Measurements from ENCODE around the gene PRR30. TPM values are rescaled to one million over a fixed set of nuclear protein-coding genes. Genes with fewer than 3 reads are reported as not detected.

Gene PRR30
- total RNA-seq, 2 experiments from 2014 or later: not detected

DNA sequence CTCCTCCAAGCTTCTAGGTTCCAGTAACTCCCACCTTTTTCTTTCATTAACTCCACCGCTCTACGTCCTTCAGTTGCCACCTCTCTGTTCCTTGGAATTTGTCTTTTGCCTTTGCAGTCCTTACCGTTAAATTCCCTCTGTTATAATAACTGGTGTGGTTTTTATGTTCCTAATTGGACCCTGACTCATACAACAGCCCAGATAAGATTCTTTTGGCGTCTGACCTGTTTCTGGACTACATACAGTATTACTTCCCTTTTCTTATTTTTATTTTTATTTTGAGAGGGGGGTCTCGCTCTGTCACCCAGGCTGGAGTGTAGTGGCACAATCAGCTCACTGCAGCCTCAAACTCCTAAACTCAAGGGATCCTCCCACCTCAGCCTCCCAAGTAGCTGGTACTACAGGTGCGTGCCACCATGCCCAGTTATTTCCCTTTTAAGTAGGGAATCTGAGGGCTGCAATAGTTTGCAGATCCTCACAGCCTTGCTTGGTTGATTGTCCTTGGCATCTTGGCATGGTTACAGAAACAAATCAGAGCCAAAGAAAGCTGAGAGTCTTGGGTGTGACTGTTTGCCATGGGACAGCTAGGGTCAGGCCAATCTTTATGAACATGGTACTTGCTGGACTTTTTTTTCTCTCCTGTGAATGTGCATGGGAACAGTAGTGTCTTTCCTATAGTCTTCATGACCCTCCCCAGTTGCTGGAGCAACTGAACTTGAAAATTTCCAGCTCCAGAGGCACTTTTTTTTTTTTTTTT, 31.5 kb upstream of the PRR30 start:
- no peak for ATAC-seq
- Mint-ChIP-seq H3K4me1 (peaks cover 2% of the 10 kb centered on the region), H3K27ac (no peak overlapping the region), H3K4me3 (no peak overlapping the region), H3K9me3 (ENCODE audit: low read depth) (no peaks in the 10 kb centered on the region), H3K36me3 (no peaks in the 10 kb centered on the region), H3K27me3 (peaks cover 16% of the 10 kb centered on the region)
- DNase-seq: no peak
- CTCF ChIA-PET: interaction anchor here (1.1 to 2.6 kb wide), 17 partner anchors 14 to 300 kb away, joined by 3 to 24 read pairs (median 5); partner anchors contain the start of genes ABHD1, ATRAID, PREB and PRR30

DNA sequence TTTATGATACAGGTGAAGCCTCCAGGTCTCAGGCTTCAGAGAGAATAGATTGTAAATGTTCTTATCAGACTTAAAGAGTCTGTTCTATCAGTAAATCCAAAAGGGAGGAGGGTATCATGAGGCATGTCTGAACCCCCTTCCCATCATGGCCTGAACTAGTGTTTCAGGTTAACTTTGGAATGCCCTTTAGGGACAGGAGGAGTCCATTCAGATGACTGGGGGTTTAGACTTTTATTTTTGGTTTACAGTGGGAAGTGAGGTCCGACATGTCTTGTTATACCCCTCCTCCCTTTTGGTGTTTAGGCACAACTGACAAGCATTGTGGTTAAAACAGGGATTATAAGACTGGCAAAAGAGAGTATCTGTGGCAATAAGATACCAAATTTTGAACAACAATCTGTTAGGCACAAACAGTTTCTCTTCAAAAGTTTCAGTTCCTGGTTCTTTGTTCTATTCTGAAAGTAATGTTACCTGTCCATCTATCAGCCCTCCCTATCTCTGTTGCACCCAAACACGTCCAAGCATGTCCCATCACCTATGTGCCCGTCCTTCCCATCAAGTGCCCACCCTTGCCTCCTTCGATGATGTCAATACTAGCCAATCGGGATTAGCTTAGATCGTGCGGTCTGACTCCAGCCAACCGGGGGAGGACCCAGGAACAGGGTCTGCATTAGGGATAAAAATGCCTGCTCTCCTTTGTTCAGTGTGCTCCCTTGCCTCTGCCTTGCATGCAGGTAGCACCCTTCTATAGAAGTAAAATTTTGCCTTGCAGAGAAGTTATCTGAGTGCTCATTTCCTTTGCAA, 26.0 kb upstream of the PRR30 start:
- Mint-ChIP-seq H3K4me1 (peaks cover 3% of the 10 kb centered on the region), H3K9me3 (ENCODE audit: low read depth) (no peaks in the 10 kb centered on the region), H3K4me3 (no peak overlapping the region), H3K36me3 (no peaks in the 10 kb centered on the region), H3K27ac (no peak overlapping the region), H3K27me3 (peaks cover 5% of the 10 kb centered on the region)
- no peak for ATAC-seq
- no peak for DNase-seq
- CTCF ChIA-PET: no interaction called here

DNA sequence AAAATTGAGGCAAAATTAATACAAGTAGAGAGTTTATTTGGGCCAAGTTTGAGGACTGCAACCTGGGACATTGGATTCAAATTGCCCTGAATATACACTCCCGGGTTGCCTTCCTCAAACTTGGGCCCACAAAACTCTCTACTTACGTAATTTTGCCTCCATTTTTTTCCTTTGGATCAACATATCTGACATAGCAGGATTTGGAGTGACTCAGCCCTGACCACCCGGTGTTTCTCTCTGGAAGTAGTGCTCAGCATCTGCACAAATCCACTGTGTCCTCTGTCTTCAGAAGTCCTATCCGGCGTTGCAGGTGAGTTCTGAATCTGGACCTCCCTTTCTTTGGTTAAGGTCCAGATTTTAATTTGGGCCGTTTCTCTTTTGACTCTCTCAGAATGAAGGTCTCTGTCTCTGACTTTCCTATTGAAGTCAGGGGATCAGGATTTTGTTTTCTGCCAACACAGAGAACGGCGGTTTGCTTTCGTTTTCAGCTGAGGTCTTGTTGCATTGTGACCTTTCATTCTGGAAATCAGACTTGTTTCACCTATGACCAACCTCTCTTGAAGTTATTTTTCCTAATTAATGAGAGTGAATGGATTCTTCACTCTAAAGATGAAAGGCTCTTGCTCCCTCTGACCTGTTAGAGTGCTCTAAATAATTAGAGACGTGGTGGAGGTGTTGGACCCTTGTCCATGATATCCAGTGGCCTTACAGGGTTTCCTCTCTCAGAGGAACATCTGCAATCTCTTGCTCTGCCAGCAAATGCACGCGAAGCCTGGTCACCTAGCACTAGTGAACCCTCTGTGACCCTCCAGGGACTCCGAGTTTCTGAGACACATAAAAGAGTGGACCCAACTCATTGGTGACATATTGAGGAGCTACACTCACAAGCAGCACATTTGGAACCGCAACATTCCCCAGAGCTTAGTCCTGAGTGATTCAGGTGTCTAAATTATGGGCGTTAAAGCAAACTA, 23.2 kb upstream of the PRR30 start:
- no peak for DNase-seq
- Mint-ChIP-seq H3K27ac (no peak overlapping the region), H3K36me3 (no peaks in the 10 kb centered on the region)

DNA sequence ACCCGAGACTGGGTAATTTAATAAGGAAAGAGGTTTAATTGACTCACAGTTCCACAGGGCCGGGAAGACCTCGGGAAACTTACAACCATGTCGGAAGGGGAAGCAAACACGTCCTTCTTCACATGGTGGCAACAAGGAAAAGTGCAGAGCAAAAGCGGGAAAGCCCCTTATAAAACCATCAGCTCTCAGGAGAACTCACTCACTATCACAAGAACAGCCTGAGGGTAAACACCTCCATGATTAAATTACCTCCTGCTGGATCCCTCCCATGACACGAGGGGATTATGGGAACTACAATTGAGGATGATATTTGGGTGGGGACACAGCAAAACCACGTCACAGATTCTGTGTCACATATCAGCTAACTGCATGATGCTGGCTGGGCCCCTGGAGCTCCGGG, 21.0 kb upstream of the PRR30 start:
- Mint-ChIP-seq H3K9me3 (ENCODE audit: low read depth) (no peaks in the 10 kb centered on the region), H3K36me3 (no peaks in the 10 kb centered on the region), H3K4me1 (peaks cover 3% of the 10 kb centered on the region), H3K27ac (no peak overlapping the region), H3K27me3 (peaks cover 3% of the 10 kb centered on the region), H3K4me3 (no peak overlapping the region)
- no peak for ATAC-seq
- CTCF ChIA-PET: no interaction called here
- DNase-seq: no peak

More for the DNA sequence above, 23.2 kb upstream of the PRR30 start:
- no peak for ATAC-seq
- CTCF ChIA-PET: interaction anchor here (0.7 to 1.5 kb wide), 4 partner anchors 7 to 1090 kb away, joined by 3 to 6 read pairs (median 3); no protein-coding TSS in a partner anchor
- no peak overlapping the region for H3K4me3 Mint-ChIP-seq
- peaks cover 3% of the 10 kb centered on the region for H3K27me3 Mint-ChIP-seq
- H3K4me1 Mint-ChIP-seq: peaks cover 3% of the 10 kb centered on the region
- H3K9me3 Mint-ChIP-seq (ENCODE audit: low read depth): no peaks in the 10 kb centered on the region

DNA sequence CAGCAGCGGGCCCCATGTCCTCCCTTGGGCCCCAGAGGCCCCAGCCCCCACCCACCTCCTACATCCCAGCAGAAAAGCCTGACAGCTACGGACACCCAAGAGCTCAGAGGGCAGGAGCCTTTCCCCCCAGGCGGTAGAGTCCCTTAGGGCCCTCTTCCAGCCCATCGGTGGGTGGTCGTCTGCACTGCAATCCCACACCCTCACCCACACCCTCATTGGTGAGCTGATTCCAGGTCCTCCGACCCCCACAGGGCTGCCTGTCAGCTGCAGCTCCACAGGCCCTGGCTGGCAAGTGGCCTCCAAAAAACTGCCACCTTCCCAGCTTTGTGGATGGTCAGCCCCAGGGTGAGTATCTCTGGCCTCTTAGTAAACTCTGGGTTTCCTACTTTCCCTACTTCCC, 20.1 kb upstream of the PRR30 start:
- DNase-seq: no peak
- H3K4me3 Mint-ChIP-seq: no peak overlapping the region
- H3K9me3 Mint-ChIP-seq (ENCODE audit: low read depth): no peaks in the 10 kb centered on the region
- CTCF ChIA-PET: interaction anchor here (1.6 to 4.1 kb wide), 2 partner anchors 10 to 144 kb away, joined by 4 to 12 read pairs; no protein-coding TSS in a partner anchor
- H3K27me3 Mint-ChIP-seq: peaks cover 3% of the 10 kb centered on the region
- H3K27ac Mint-ChIP-seq: no peak overlapping the region
- no peak for ATAC-seq
- peaks cover 3% of the 10 kb centered on the region for H3K4me1 Mint-ChIP-seq
- no peaks in the 10 kb centered on the region for H3K36me3 Mint-ChIP-seq

DNA sequence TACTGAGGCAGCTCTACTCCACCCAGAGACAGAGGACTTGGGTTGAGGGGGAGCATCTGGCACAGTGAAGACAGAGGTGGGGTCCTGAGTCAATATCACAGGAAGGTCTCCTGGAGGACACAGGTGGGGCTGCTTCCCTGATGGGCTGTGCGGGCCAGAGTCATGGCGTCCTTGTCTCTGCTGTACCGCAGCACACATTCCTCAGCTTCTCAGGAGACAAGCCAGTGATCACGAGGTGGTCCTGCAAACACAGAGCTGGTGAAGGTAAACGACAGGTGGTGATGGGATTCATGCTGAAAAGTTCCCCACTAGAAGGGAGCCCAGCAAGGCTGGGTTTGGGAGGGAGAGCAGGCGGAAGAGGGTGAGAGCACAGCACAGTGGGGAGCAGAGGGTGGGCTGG, 19.3 kb upstream of the PRR30 start:
- H3K36me3 Mint-ChIP-seq: no peaks in the 10 kb centered on the region
- no peak overlapping the region for H3K4me3 Mint-ChIP-seq
- no peaks in the 10 kb centered on the region for H3K9me3 Mint-ChIP-seq (ENCODE audit: low read depth)
- H3K4me1 Mint-ChIP-seq: peaks cover 3% of the 10 kb centered on the region
- ATAC-seq (no peak), DNase-seq (no peak)
- CTCF ChIA-PET: interaction anchor here (1.0 to 4.1 kb wide), 3 partner anchors 11 to 145 kb away, joined by 3 to 12 read pairs (median 4); no protein-coding TSS in a partner anchor
- H3K27ac Mint-ChIP-seq: no peak overlapping the region
- peaks cover 3% of the 10 kb centered on the region for H3K27me3 Mint-ChIP-seq

DNA sequence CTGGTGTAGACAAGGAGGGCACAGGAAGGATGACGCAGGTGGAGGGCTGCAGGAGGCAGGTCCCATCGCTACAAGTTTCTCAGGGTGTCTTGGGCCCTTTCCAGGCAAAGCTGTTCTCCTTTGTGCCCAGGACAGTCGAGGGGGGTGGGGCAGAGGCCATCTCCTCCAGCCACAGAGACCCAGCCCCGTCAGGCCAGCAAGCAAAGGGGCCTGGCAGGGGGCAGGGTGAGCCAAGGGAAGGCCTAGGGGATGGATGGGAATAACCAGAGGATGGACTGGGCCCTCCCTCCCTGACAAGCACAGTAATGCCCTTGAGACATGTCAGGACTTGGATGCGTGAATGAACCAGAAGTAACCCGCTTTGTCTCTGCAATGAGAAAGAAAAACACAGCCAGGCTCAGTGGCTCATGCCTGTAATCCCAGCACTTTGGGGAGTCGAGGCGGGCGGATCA, 15.9 kb upstream of the PRR30 start:
- DNase-seq (no peak), ATAC-seq (no peak)
- Mint-ChIP-seq H3K36me3 (no peaks in the 10 kb centered on the region), H3K4me1 (no peaks in the 10 kb centered on the region), H3K4me3 (no peak overlapping the region), H3K9me3 (ENCODE audit: low read depth) (no peaks in the 10 kb centered on the region), H3K27me3 (peaks cover 3% of the 10 kb centered on the region), H3K27ac (no peak overlapping the region)
- CTCF ChIA-PET: no interaction called here

DNA sequence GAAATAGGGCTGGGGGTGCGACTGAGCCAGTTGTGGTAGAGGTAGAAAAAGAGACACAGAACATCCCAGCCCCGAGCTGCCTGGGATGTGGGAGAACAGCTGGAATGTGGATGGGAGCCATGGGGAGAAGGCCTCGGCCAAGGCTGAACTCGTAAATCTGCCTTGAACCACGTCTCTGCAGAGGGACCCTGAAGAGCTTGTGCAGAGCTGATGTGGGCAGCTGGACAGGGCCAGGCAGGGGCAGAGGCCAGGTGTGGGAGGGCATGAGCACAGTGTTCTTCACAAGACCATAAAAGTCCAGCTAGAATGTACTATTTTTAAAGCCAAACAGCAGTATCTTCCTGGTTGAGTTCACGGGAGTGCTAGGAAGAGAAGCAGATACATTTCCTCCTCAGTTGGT, 15.3 kb upstream of the PRR30 start:
- peaks cover 3% of the 10 kb centered on the region for H3K27me3 Mint-ChIP-seq
- H3K4me3 Mint-ChIP-seq: no peak overlapping the region
- CTCF ChIA-PET: no interaction called here
- no peaks in the 10 kb centered on the region for H3K36me3 Mint-ChIP-seq
- H3K9me3 Mint-ChIP-seq (ENCODE audit: low read depth): no peaks in the 10 kb centered on the region
- H3K27ac Mint-ChIP-seq: no peak overlapping the region
- DNase-seq (no peak), ATAC-seq (no peak)
- H3K4me1 Mint-ChIP-seq: no peaks in the 10 kb centered on the region

DNA sequence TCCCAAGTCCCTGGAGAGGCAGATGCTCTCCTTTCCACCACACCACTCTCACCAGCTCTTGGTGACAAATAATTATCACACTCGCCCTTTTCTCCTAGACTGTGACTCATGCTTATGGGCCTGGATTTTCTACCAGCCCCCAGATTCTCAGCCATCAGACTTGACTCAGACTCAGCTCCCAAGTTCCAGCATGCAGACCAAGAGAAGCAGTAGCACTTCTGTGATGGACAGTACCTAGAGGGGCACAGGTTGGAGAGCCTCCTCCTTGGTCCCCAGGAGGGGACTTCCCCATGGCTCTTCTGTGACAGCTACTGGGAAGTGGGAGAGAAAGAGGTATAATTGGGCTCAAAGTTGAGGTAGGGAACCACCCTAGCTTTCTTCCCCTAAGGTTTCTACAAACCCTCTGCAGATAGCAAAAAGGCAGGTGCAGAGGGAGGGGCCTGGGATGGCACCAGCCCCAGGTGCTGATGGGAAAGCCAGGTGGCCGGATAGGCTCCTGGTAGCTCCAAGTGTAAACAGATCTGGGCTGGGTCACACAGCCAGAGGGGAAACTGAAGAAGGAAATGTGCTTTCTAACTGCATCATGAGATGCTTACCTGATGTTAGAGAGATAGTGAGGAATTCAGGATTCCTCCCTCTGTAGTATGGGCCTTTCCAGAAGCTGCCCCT, 13.7 kb upstream of the PRR30 start:
- H3K27ac Mint-ChIP-seq: no peak overlapping the region

DNA sequence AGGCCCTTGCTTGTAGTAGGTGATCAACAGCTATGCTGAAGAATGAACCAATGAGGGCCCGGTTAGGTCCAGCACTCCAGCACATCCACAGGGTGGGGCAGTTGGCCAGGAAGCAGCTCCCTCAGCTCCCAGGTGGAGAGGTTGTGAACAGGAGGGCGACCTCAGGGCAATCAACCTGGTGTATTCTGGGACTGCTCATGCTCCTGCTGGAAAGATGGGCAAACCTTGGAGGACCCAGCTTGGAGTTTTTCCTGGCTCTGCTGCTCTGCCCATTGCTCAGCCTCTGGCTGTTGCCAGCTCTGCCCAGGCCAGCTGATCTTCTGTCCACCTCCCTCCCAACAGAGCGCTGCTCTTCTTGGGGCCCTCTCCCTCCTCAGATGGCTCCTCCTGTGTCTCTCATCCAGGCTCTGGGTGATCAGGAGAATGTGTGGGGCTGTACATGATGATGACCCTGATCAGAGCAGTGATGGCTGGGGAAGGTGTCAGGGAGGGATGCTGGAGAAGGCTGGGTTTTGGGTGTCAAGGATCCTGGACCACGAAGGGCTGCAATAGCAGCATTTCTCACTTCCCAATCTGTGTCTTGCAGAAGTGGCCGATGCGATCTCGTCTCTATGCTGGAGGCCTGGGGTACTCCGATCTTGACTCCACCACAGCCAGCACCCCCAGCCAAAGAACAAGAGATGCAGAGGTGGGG, 13.0 kb upstream of the PRR30 start:
- Mint-ChIP-seq H3K4me3 (no peak overlapping the region), H3K27ac (no peak overlapping the region), H3K4me1 (no peaks in the 10 kb centered on the region), H3K9me3 (ENCODE audit: low read depth) (no peaks in the 10 kb centered on the region), H3K36me3 (no peaks in the 10 kb centered on the region), H3K27me3 (peaks cover 2% of the 10 kb centered on the region)
- no peak for DNase-seq
- CTCF ChIA-PET: interaction anchor here (0.9 to 1.8 kb wide), 3 partner anchors 18 to 190 kb away, joined by 4 to 8 read pairs (median 5); no protein-coding TSS in a partner anchor
- ATAC-seq: no peak

More for the DNA sequence above, 13.7 kb upstream of the PRR30 start:
- DNase-seq (no peak), ATAC-seq (no peak)
- no peaks in the 10 kb centered on the region for H3K4me1 Mint-ChIP-seq
- no peaks in the 10 kb centered on the region for H3K36me3 Mint-ChIP-seq
- peaks cover 3% of the 10 kb centered on the region for H3K27me3 Mint-ChIP-seq
- CTCF ChIA-PET: interaction anchor here (0.9 to 1.4 kb wide), 2 partner anchors 39 to 191 kb away, joined by 4 to 5 read pairs; no protein-coding TSS in a partner anchor
- no peaks in the 10 kb centered on the region for H3K9me3 Mint-ChIP-seq (ENCODE audit: low read depth)
- H3K4me3 Mint-ChIP-seq: no peak overlapping the region

DNA sequence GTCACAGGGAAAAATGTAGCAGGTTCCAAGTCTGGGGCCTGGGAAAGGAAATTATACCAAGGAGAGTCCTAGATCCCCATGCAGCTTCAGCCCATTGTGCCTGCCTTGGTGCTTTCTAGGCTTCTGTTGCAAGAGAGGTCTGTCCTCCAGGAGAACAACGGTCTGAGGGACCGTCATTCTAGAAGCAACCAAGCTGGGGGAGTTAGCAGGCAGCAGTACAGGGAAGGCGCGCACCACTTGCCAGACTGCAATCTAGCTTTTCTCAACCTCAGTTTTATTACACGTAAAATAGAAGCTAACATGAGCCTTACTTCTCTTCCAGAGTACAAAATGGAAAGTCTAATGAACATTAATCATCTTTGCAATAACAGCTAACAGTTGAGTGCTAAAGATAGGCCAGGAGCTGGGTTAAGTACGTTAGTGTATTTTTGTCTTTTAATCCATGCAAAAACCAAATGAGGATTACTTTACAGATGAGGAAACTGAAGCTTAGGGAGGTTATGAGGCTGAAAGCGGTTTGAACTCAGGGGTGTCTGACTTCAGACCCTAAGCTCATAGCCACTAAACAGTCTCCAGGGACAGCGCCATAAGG, 11.5 kb upstream of the PRR30 start:
- Mint-ChIP-seq H3K4me3 (no peak overlapping the region), H3K9me3 (ENCODE audit: low read depth) (no peaks in the 10 kb centered on the region), H3K27me3 (peaks cover 2% of the 10 kb centered on the region), H3K27ac (no peak overlapping the region), H3K4me1 (no peaks in the 10 kb centered on the region), H3K36me3 (no peaks in the 10 kb centered on the region)
- ATAC-seq (no peak), DNase-seq (no peak)
- CTCF ChIA-PET: interaction anchor here (1.8 kb wide), 1 partner anchor 19 kb away, joined by 8 read pairs; no protein-coding TSS in a partner anchor

Measured in activated CD8-positive, alpha-beta memory T cell treated with anti-CD3 and anti-CD28 coated beads, Interleukin-2, amount 10 ng/mL, durations not matched to agents 7 days and 5 days (primary cell).